Measurements from ENCODE around the gene RNF207. TPM values are rescaled to one million over a fixed set of nuclear protein-coding genes. Genes with fewer than 3 reads are reported as not detected.
A peak's percentile ranks its signal among the peaks of the same experiment; 100 is the strongest.

RNF207 gene
- total and polyA plus RNA-seq, 10 of the 15 experiments (the other 5 are each of a cell fraction or from before 2014, with no cell fraction given) = 1.7 to 36.4 (median 13.1) TPM

DNA sequence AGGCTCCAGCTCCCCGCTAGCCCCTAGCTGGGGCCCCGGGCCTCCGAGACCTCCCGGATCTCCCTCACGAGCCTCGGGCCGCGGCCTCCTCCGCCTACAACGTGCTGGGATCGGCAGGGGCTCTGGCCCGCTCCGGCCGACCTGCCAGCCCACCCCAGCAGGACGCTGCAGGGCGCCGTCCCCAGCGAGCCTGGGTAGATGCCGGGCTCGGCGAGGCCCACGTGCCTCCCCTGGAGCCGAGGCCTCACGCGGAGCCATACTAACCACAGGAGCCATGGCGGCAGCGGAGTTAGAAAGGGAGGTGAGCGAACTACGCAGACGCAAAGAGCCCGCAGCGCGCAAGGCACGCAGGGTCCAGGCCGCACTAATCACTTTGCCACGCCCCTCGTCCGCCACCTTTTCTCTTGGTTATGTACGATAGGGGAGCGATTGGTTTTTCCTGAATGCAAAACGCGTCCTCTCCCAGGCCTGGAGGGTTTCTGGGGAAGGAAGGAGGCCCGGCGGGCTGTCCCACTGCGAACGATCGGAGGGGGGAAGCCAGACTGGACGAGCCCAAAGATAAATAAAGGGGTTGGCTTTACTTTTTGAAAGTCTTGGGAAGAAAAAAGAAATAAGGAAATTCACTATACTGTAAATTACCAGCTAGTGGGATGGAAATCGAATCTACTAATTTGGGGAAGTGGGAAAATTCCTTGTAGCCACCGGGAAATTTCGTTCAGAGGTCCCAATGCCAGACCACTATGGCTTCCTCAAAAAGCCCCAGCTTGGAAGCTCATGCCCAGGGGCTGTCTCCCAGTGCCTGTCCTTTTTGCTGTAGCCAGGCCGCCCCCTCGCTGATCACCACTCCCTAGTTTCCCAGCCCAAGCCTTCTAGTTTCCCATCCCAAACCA is 6.4 kb upstream of the RNF207 start, which contains the start of gene RPL22:
Gene RPL22, minus strand, starts transcription at position 298 of the 890 bp plus-strand sequence. Its CDS starts 22 bp downstream, at position 276.
- WGBS (ENCODE audit: insufficient coverage, insufficient replicate concordance, low lambda C conversion rate, missing lambda C conversion rate) = 5% methylated on average over 53 of the region's 53 CpGs
- Histone ChIP-seq H3K9ac (ENCODE audit: control insufficient read depth, insufficient read depth, low read length) (peak within 1 kb of the TSS; percentile 100), H3K9me3 (replicated peaks; ENCODE audit: control insufficient read depth, insufficient read depth, low read length) (no peaks in the 10 kb centered on the region), H3K4me3 (peak within 1 kb of the TSS; percentile 93), H2AFZ (ENCODE audit: control insufficient read depth, low read depth, low read length) (peak within 1 kb of the TSS; percentile 88), H3K27ac (ENCODE audit: control insufficient read depth, insufficient read depth) (peak within 1 kb of the TSS; percentile 85), H3K4me1 (ENCODE audit: control insufficient read depth, insufficient read depth, low read length) (peaks cover 6% of the 10 kb centered on the region), H4K20me1 (ENCODE audit: control insufficient read depth, insufficient read depth) (no peaks in the 10 kb centered on the region), H3K27me3 (replicated peaks in 1 of 2; ENCODE audit: control insufficient read depth in 2 of 2, insufficient read depth in 2 of 2, low read length in 1 of 2) (no peaks in the 10 kb centered on the region), H3K79me2 (ENCODE audit: control insufficient read depth, insufficient read depth, low read length) (peaks cover 48% of the 10 kb centered on the region), H3K4me2 (ENCODE audit: control insufficient read depth, insufficient read depth) (peak within 1 kb of the TSS; percentile 72), H3K36me3 (ENCODE audit: control insufficient read depth in 2 of 2, insufficient read depth in 2 of 2, low read length in 1 of 2) (peaks cover 2 to 15% of the 10 kb centered on the region in 2 experiments)
- ChIA-PET SMC1A (ENCODE audit: uncharacterized antibody, unreplicated experiment) (interaction anchor here (0.6 kb wide), 1 partner anchor 12 kb away, joined by 3 read pairs; no protein-coding TSS in a partner anchor), POLR2A (interaction anchor here (0.6 to 1.1 kb wide), 2 partner anchors 57 to 195 kb away, joined by 3 read pairs; no protein-coding TSS in a partner anchor), CTCF (interaction anchor here (0.6 to 2.9 kb wide), 8 partner anchors 10 to 206 kb away, joined by 3 to 9 read pairs (median 4); no protein-coding TSS in a partner anchor), RAD21 (ENCODE audit: unreplicated experiment) (interaction anchor here (0.6 to 1.1 kb wide), 2 partner anchors 13 to 206 kb away, joined by 3 to 6 read pairs; no protein-coding TSS in a partner anchor)
- ATAC-seq (peak; percentile 99), FAIRE-seq (peak; percentile 98), DNase-seq (ENCODE audit: low read depth, low spot score) (peak; percentile 94)
- in situ Hi-C loops (cut with MboI) = no loop called here
- intact Hi-C loops (cut with micrococcal nuclease; ENCODE audit: unreplicated experiment) = loop anchor here (5.0 kb wide), 1 partner anchor 172 kb away; no protein-coding TSS in a partner anchor
- BruUV-seq (replicated peaks) = TSS peak; percentile 75
- TF ChIP-seq TARDBP (IDR thresholded peaks at IDR 0.05; ENCODE audit: borderline replicate concordance) (no peak; the same call in 1 of the 2 replicates), NR2F1 (conservative IDR thresholded peaks at IDR 0.05) (peak; percentile 6; the same call in 1 of the 2 replicates), CEBPB (IDR thresholded peaks at IDR 0.05; ENCODE audit: borderline replicate concordance in 1 of 2, low read depth in 2 of 2, low read length in 2 of 2) (no peak), KDM1A (IDR thresholded peaks at IDR 0.05; ENCODE audit: borderline replicate concordance) (no peak), WRNIP1 (IDR thresholded peaks at IDR 0.05; ENCODE audit: borderline replicate concordance, low read depth, low read length) (peak; percentile 51; the same call in 1 of the 2 replicates), CREB1 (IDR thresholded peaks at IDR 0.05; ENCODE audit: low read depth) (peak; percentile 69), NR2C2 (IDR thresholded peaks at IDR 0.05; ENCODE audit: borderline replicate concordance, control insufficient read depth, insufficient read length, low read depth) (peak; percentile 90), TCF12 (IDR thresholded peaks at IDR 0.05; ENCODE audit: low read depth, low read length) (peak; percentile 41; the same call in 1 of the 2 replicates), STAT1 (conservative IDR thresholded peaks at IDR 0.05) (no peak; the same call in 1 of the 2 replicates), SPI1 (IDR thresholded peaks at IDR 0.05; ENCODE audit: borderline replicate concordance, insufficient read depth, low read depth, low read length) (peak; percentile 70), RAD21 (IDR thresholded peaks at IDR 0.05; ENCODE audit: insufficient read depth, low read depth, low read length) (no peak), CHD2 (IDR thresholded peaks at IDR 0.05; ENCODE audit: borderline replicate concordance, low read depth, low read length) (peak; percentile 89), GATAD2B (conservative IDR thresholded peaks at IDR 0.05; ENCODE audit: low read depth) (peak; percentile 80; the same call in 1 of the 2 replicates), SREBF1 (IDR thresholded peaks at IDR 0.05; ENCODE audit: low read length) (peak; percentile 97), EZH2 (IDR thresholded peaks at IDR 0.05; ENCODE audit: borderline replicate concordance, control insufficient read depth, low read depth, low read length) (no peak), SIX5 (IDR thresholded peaks at IDR 0.05; ENCODE audit: low read depth, low read length, severe bottlenecking) (peak; percentile 59), PAX5 (IDR thresholded peaks at IDR 0.05; ENCODE audit: borderline replicate concordance, low read depth, low read length) (peak; percentile 13; the same call in 1 of the 2 replicates), HCFC1 (IDR thresholded peaks at IDR 0.05; ENCODE audit: low read length) (peak; percentile 80), ZNF24 (IDR thresholded peaks at IDR 0.05) (no peak)
- TF ChIP-seq, protein P1, sequence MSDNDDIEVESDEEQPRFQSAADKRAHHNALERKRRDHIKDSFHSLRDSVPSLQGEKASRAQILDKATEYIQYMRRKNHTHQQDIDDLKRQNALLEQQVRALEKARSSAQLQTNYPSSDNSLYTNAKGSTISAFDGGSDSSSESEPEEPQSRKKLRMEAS (IDR thresholded peaks at IDR 0.05; ENCODE audit: low read depth, low read length) = peak; percentile 97

All from GM12878 (cell line).